Stimulated activated effector memory CD8-positive, alpha-beta T cell treated with anti-CD3 and anti-CD28 coated beads, Interleukin-12 subunit alpha, Interleukin-12 subunit beta, amount 100 ng/mL, for 72 hours (primary cell): ENCODE data around the gene FTL.

ENCODE experiments used
- ATAC-seq: fragments of 150-1000 bp; cut with Tn5 transposase; 2 replicates; pipeline ENCODE4 v1.10.0; 2021
- DNase-seq, 2 donors: peaks; one replicate each; pipeline ENCODE4 v3.0.0; 2021 to 2022; ENCODE audit warnings: low spot score in 2 of 2
- H3K27ac Mint-ChIP-seq: one replicate; pipeline ENCODE4 v1.8.0; 2022; ENCODE audit warnings: mild to moderate bottlenecking, mixed read lengths
- H3K36me3 Mint-ChIP-seq: one replicate; pipeline ENCODE4 v1.8.0; 2022; ENCODE audit warnings: mild to moderate bottlenecking, mixed read lengths
- H3K4me1 Mint-ChIP-seq: one replicate; pipeline ENCODE4 v1.8.0; 2022; ENCODE audit warnings: mixed read lengths
- H3K4me3 Mint-ChIP-seq: one replicate; pipeline ENCODE4 v1.8.0; 2022; ENCODE audit warnings: mild to moderate bottlenecking, mixed read lengths
- H3K9me3 Mint-ChIP-seq: one replicate; pipeline ENCODE4 v1.8.0; 2022; ENCODE audit warnings: mixed read lengths

FTL gene

GRCh38 chr19:48933382-48933932 lies 31.7 kb upstream of the FTL start, which contains the start of gene DHDH:
Gene DHDH (plus strand): TSS chr19:48933699. CDS start chr19:48933722, 23 bp downstream.
- DNase-seq (peak; percentile 65 to 88), ATAC-seq (peak; percentile 92)
- peak within 1 kb of the TSS; percentile 54 for H3K27ac Mint-ChIP-seq
- peaks cover 15% of the 10 kb centered on the region for H3K4me1 Mint-ChIP-seq
- H3K36me3 Mint-ChIP-seq = peaks cover 4% of the 10 kb centered on the region
- no peaks in the 10 kb centered on the region for H3K9me3 Mint-ChIP-seq
- H3K4me3 Mint-ChIP-seq = peak within 1 kb of the TSS; percentile 82

- H3K4me1 Mint-ChIP-seq = peaks cover 15% of the 10 kb centered on the region
- no peak for DNase-seq
- no peak for ATAC-seq
- no peak overlapping the region for H3K4me3 Mint-ChIP-seq
- peaks cover 4% of the 10 kb centered on the region for H3K36me3 Mint-ChIP-seq
- no peaks in the 10 kb centered on the region for H3K9me3 Mint-ChIP-seq
- no peak overlapping the region for H3K27ac Mint-ChIP-seq
Observed at GRCh38 chr19:48934837-48935236, 30.3 kb upstream of the FTL start.

GRCh38 chr19:48935864-48936263 lies 29.2 kb upstream of the FTL start:
- peaks cover 4% of the 10 kb centered on the region for H3K36me3 Mint-ChIP-seq
- H3K27ac Mint-ChIP-seq = no peak overlapping the region
- peaks cover 15% of the 10 kb centered on the region for H3K4me1 Mint-ChIP-seq
- ATAC-seq (no peak), DNase-seq (no peak)
- H3K9me3 Mint-ChIP-seq = no peaks in the 10 kb centered on the region
- H3K4me3 Mint-ChIP-seq = no peak overlapping the region

- Mint-ChIP-seq H3K36me3 (peaks cover 4% of the 10 kb centered on the region), H3K4me1 (peaks cover 12% of the 10 kb centered on the region), H3K9me3 (no peaks in the 10 kb centered on the region), H3K27ac (no peak overlapping the region), H3K4me3 (no peak overlapping the region)
- ATAC-seq (no peak), DNase-seq (no peak)
Observed at GRCh38 chr19:48938256-48938655, 26.9 kb upstream of the FTL start.

- DNase-seq = no peak
- no peak overlapping the region for H3K27ac Mint-ChIP-seq
- H3K4me3 Mint-ChIP-seq = no peak overlapping the region
- ATAC-seq = no peak
- no peaks in the 10 kb centered on the region for H3K4me1 Mint-ChIP-seq
- H3K9me3 Mint-ChIP-seq = no peaks in the 10 kb centered on the region
- peaks cover 5% of the 10 kb centered on the region for H3K36me3 Mint-ChIP-seq
Observed at GRCh38 chr19:48940902-48941301, 24.2 kb upstream of the FTL start.

GRCh38 chr19:48943081-48943480 lies 22.0 kb upstream of the FTL start:
- H3K9me3 Mint-ChIP-seq = no peaks in the 10 kb centered on the region
- no peak overlapping the region for H3K4me3 Mint-ChIP-seq
- H3K4me1 Mint-ChIP-seq = no peaks in the 10 kb centered on the region
- DNase-seq (no peak), ATAC-seq (no peak)
- peaks cover 5% of the 10 kb centered on the region for H3K36me3 Mint-ChIP-seq
- no peak overlapping the region for H3K27ac Mint-ChIP-seq

GRCh38 chr19:48945415-48945814 lies 19.7 kb upstream of the FTL start:
- no peak overlapping the region for H3K27ac Mint-ChIP-seq
- H3K4me3 Mint-ChIP-seq = no peak overlapping the region
- ATAC-seq (no peak), DNase-seq (no peak)
- peaks cover 5% of the 10 kb centered on the region for H3K36me3 Mint-ChIP-seq
- H3K4me1 Mint-ChIP-seq = no peaks in the 10 kb centered on the region
- H3K9me3 Mint-ChIP-seq = no peaks in the 10 kb centered on the region

GRCh38 chr19:48945817-48946216 lies 19.3 kb upstream of the FTL start:
- peaks cover 5% of the 10 kb centered on the region for H3K36me3 Mint-ChIP-seq
- no peak overlapping the region for H3K4me3 Mint-ChIP-seq
- H3K27ac Mint-ChIP-seq = no peak overlapping the region
- ATAC-seq (no peak), DNase-seq (no peak)
- no peaks in the 10 kb centered on the region for H3K4me1 Mint-ChIP-seq
- H3K9me3 Mint-ChIP-seq = no peaks in the 10 kb centered on the region

GRCh38 chr19:48946463-48947257 lies 18.4 kb upstream of the FTL start:
- Mint-ChIP-seq H3K27ac (no peak overlapping the region), H3K4me1 (no peaks in the 10 kb centered on the region), H3K4me3 (no peak overlapping the region), H3K36me3 (peaks cover 5% of the 10 kb centered on the region), H3K9me3 (no peaks in the 10 kb centered on the region)
- no peak for ATAC-seq
- no peak for DNase-seq

GRCh38 chr19:48947258-48947542 lies 17.9 kb upstream of the FTL start:
- H3K4me3 Mint-ChIP-seq = no peak overlapping the region
- H3K9me3 Mint-ChIP-seq = no peaks in the 10 kb centered on the region
- ATAC-seq = no peak

GRCh38 chr19:48950159-48950558 lies 14.9 kb upstream of the FTL start:
- Mint-ChIP-seq H3K4me1 (peaks cover 1% of the 10 kb centered on the region), H3K36me3 (peaks cover 10% of the 10 kb centered on the region)
- no peak for DNase-seq

More at GRCh38 chr19:48947258-48947542, 17.9 kb upstream of the FTL start:
- Mint-ChIP-seq H3K27ac (no peak overlapping the region), H3K36me3 (peaks cover 5% of the 10 kb centered on the region), H3K4me1 (no peaks in the 10 kb centered on the region)
- no peak for DNase-seq

GRCh38 chr19:48950830-48951519 lies 14.1 kb upstream of the FTL start:
- H3K4me1 Mint-ChIP-seq = peaks cover 9% of the 10 kb centered on the region
- H3K4me3 Mint-ChIP-seq = no peak overlapping the region
- DNase-seq (no peak), ATAC-seq (no peak)
- H3K27ac Mint-ChIP-seq = no peak overlapping the region
- H3K9me3 Mint-ChIP-seq = no peaks in the 10 kb centered on the region
- H3K36me3 Mint-ChIP-seq = peaks cover 18% of the 10 kb centered on the region

More at GRCh38 chr19:48950159-48950558, 14.9 kb upstream of the FTL start:
- no peak for ATAC-seq
- Mint-ChIP-seq H3K27ac (no peak overlapping the region), H3K4me3 (no peak overlapping the region), H3K9me3 (no peaks in the 10 kb centered on the region)

- Mint-ChIP-seq H3K4me3 (no peak overlapping the region), H3K9me3 (no peaks in the 10 kb centered on the region), H3K27ac (no peak overlapping the region), H3K36me3 (peaks cover 40% of the 10 kb centered on the region), H3K4me1 (peaks cover 24% of the 10 kb centered on the region)
- ATAC-seq (no peak), DNase-seq (no peak)
Observed at GRCh38 chr19:48953141-48953540, 12.0 kb upstream of the FTL start.

GRCh38 chr19:48953990-48954594 lies 11.0 kb upstream of the FTL start:
- Mint-ChIP-seq H3K4me3 (peak overlapping the region; percentile 79), H3K4me1 (peaks cover 30% of the 10 kb centered on the region), H3K27ac (peak overlapping the region; percentile 93), H3K9me3 (no peaks in the 10 kb centered on the region), H3K36me3 (peaks cover 50% of the 10 kb centered on the region)
- DNase-seq (no peak), ATAC-seq (no peak)

- no peaks in the 10 kb centered on the region for H3K9me3 Mint-ChIP-seq
Observed at GRCh38 chr19:48954595-48955307, 10.4 kb upstream of the FTL start, which contains the start of gene BAX. Gene BAX (plus strand): TSS chr19:48954875. CDS start chr19:48954929, 54 bp downstream.

More at GRCh38 chr19:48954595-48955307, 10.4 kb upstream of the FTL start, which contains the start of gene BAX:
- peak; percentile 91 to 98 for DNase-seq
- Mint-ChIP-seq H3K27ac (peak within 1 kb of the TSS; percentile 93), H3K36me3 (peaks cover 56% of the 10 kb centered on the region), H3K4me3 (peak within 1 kb of the TSS; percentile 79), H3K4me1 (peaks cover 30% of the 10 kb centered on the region)
- peak; percentile 89 for ATAC-seq
